HG03460 (cell line): ENCODE measurements around the gene STAMBPL1.

Experiments used
- ATAC-seq: cut with Tn5 transposase; IDR thresholded peaks from one replicate; pipeline ENCODE4 v1.9.1; 2021; ENCODE audit not compliant: unreplicated experiment

Gene STAMBPL1

GRCh38 chr10:88890681-88891381, 10.8 kb downstream of the STAMBPL1 start:
- ATAC-seq, result no peak

DNA sequence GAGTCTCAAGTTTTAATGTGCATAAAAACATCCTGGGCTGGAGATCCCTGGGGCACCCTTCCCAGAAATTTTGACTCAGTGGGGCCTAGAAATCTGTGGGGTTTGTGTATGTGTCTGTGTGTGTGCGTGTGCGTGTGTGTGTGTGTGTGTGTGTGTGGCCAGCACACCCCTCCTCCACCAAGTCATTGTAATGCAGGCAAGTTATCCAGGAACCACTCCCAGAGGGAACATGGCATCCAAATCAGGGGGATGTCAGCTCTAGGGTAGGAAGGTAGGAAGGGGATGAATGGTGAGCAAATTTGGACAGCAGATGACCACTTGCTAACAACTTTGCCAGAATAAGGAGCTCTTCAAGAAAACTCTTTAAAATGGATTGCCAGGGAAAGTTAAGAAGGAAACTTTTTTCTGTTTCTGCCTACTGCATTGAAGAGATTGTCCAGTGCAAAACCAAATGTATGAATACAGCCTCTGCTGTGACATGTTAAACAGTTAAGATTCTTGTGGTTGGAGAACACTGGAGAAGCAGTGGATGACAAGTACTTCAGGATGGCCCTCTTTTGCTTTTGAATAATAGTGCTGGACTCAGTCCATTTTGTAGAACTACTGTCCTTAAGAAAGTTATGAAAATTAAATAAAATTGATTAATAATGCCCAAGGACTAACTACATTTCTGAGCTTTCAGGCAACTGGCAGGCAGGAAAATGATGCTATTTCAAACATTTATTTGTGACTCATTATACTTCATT, 12.3 kb downstream of the STAMBPL1 start:
- ATAC-seq, result no peak

DNA sequence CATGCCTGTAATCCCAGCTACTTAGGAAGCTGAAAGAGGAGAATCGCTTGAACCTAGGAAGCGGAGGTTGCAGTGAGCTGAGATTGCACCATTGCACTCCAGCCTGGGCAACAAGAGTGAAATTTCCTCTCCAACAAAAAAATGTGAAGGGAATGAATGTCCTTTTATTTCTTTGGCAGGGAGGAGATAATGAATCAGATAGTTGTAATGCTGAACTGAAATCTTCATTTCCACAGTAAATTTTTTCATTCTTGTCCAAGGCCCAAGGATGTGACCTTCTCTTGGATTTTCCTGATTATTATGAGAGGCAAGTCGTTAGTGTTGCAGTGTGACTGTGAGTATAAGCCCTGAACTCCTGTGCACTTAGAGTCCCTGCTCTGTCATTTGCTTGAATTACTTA, 13.6 kb downstream of the STAMBPL1 start:
- ATAC-seq, result no peak

GRCh38 chr10:88895250-88895649, 15.2 kb downstream of the STAMBPL1 start:
- ATAC-seq, result peak; percentile 57

DNA sequence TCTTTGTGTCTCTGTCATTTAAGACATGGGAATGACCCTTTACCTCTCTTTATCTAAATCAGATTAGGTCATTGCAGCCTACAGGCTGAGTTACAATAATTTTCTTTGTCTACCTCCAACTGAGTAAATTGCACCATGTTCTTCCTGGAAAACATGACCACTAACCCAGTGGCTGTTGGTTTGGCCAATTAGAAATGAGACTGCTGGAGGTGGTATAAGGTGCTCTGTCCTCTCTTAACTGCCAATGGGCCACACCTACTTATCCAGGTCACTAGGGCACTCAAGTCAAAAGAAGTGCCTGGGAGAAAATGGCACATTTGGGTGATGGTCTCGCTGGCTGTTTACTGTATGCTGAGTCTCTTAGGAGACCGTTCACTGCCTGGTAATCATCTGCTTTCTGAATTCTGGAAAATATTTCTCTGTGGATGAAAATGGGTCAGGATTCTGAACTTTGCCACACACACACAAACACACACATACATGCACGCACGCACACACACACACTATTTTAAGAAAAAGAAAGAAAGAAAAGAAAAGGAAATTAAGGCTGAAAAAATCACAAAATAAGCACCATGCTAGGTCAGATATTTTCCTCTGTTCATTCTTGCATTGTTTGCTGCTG, 16.4 kb downstream of the STAMBPL1 start:
- ATAC-seq, result no peak

DNA sequence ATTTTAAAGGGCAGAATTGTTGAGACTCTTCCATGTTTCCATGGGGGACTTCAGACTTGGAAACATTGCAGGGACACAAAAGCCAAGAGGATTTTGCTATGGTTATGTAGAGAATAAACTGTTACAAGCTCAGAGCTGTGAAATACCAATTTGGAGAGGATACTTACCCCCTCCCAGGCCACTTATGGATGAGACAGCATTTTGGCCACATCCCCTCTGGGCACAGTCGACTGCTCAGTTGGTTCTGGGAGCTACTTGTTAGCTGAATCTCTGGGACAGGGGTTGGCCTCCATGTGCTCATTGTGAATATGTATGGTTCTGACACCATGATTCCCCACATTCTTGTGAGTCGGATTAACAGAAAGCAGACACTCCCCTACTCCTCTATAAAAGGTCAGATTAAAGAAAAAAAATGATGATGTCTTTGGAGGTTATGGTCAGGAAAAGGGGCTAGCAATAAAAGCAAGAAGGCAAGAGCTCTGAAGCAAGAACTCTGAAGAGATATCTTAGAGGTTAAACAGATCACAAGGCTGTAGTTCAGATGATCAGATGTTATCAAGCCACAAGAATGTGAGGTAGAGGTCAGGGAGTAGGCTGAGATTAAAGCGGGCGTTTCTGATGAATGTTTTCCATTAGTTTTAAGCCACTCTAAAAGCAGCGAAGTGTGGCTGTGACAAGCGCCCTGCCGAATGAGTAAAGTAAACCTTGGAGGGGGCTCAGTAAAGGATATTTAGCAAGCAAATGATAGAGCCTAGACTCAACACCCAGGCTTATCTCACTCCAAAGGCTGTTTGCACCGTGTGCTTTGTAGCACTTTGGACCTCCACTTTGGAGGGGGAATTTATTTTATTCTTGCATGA, 17.2 kb downstream of the STAMBPL1 start:
- no peak for ATAC-seq

- ATAC-seq, result no peak
These were observed 18.7 kb downstream of the STAMBPL1 start for GRCh38 chr10:88898727-88899126.

DNA sequence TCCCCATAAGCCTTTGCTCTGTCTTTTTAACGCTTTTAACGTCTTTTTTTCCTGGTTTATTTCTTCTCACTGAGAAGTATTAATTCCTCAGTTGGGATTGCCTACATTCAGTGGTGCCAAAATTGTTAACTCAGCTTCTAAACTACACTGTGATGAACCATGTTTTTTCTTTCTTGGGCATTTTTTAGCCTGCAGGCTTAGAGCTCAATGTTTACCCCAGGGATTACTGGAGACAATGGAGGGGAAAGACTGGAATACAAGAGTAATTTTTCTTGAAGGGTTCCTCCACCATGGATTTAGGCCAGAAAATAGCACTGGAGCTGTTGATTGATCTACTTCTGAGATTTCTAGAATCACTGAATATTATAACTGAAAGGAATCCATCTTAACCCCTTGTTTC, 19.8 kb downstream of the STAMBPL1 start:
- ATAC-seq, result no peak

DNA sequence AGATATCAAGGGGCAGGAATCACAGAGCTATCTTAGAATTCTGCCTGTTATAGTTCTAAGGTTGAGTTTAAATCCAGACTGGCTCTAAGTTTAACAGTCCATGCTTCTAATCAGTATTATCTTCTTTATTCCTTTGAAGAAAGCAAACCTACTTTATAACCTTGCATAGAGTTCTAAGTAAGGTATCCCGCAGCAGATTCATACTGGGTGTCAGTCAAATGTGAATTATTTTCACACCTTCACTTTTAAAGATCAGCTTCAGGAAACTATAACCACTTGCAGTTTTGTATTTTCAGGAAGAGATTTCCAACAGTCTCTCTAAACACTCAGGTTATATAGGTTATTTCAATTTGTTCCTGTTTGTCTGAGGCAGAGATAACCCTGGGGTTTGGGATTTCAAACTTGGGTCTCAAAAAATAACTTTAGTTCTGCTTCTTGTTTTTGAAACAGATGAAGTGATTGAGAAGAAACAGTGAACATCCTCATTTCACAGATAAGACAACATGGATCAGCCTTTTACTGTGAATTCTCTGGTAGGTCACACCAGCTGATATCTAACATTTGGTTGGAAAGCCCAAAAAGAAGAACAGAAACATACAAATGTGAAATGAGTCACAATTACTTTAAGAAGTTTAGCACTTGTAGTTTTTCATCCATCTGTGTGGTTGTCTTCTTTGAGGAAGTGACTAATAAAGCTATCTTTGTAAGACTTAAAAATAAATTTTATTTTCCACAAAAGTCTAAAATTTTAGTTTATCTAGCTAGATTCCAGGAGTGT, 21.4 kb downstream of the STAMBPL1 start:
- peak; percentile 80 for ATAC-seq

- peak; percentile 40 for ATAC-seq
These were observed 22.1 kb downstream of the STAMBPL1 start for GRCh38 chr10:88901984-88902789.

GRCh38 chr10:88903715-88904114, 23.7 kb downstream of the STAMBPL1 start:
- ATAC-seq, result no peak

GRCh38 chr10:88906921-88907320, 26.9 kb downstream of the STAMBPL1 start:
- no peak for ATAC-seq

DNA sequence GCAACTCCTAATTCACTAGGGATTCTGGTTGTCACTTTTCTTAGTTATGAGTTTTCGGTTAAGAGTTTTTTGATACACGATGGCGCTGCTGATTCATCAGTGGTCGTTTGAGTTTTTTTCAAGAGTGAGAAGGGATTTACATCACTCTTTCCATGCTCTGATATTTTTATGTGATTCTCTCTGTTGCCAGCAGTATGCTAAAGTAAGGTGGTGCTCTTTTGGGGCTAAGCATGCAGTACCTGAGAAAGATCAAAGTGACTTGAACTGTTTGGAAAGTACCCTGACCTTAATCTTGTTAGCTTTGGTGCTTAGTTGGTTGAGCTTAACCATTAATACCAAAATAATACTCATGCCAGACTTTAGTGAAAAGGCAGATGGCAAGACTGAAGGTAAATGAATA, 28.1 kb downstream of the STAMBPL1 start:
- ATAC-seq, result no peak

DNA sequence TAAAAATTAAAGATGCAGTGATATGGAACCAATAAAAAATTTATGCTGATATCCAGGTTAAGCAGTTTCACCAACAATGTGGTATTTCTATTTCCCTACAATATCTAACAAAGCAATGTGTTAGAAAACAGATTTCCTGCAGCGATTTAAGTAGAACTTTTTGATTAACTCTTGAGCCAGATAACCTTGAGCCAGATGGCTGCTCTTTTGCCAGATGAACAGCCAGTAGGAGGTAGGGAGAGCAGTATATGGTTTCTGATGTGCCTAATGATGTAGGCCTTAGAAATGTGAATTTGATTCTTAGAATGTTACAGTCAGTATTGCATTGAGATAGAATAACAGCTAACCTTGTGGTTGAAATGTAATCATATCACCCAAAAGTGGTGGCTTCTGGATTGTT, 31.1 kb downstream of the STAMBPL1 start:
- ATAC-seq, result no peak

DNA sequence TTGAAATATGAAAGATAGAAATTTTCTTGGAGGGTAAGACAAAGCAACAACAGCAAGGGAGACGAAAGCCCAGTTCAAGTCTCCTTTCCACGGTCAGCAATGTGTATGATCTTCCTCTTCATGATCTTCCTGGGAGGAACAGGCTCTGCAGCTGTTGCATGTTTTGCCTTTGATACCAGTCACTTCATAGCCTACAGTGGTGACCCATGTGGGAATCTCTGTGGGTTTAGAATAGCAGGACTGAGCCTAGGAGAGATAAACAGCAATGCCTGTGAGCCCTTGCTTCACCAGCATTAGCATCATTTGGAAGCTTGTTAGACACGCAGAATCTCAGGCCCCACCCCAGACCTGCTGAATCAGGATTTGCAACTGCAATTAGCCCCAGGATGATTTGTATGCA, 31.8 kb downstream of the STAMBPL1 start:
- no peak for ATAC-seq

DNA sequence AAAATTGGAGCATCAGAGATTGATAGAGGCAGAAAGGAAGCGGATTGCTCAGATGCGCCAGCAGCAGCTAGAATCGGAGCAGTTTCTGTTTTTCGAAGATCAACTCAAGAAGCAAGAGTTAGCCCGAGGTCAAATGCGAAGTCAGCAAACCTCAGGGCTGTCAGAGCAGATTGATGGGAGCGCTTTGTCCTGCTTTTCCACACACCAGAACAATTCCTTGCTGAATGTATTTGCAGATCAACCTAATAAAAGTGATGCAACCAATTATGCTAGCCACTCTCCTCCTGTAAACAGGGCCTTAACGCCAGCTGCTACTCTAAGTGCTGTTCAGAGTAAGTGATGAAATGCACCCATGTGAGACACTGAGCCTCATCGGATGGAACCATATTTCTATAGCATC, 33.1 kb downstream of the STAMBPL1 start:
- ATAC-seq, result no peak

DNA sequence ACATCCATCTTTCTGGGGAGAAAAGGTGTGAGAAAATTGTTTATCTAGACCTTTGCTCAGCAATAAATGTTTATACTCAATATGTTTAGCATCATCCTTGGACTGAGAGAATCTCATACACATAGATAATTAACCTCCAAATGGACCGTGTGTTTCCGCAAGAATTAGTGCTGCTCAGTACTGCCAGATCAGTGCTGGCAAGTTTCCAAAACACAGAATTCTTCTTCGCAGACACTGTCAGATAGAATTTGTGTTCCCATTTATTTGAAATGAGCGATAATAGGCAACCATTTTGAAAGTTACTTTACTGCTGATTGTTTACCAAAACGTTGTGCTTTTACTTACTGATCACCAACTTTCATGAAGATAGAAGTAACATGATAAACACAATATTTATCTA, 33.7 kb downstream of the STAMBPL1 start:
- ATAC-seq, result no peak

- ATAC-seq, result no peak
These were observed 35.7 kb downstream of the STAMBPL1 start for GRCh38 chr10:88915781-88916180.

- ATAC-seq, result no peak
These were observed 36.2 kb downstream of the STAMBPL1 start for GRCh38 chr10:88916231-88916630.

DNA sequence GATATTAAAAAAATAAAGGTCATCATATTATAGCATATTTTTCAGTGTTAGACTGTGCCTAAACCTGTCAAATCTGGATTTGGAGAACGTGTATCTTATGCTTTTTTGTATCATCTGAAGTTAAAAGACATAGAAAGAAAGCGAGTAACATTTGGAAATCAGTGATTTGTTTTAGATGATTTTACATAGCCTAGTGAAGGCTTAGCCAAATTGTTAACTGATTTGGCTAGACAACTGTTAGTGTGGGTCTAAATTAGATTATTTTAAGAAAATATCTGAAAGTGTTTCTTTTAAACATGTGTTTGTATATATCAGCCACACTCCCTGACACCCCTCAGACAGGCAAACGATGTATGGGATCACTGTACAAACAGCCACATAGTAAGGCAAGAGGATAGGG, 36.9 kb downstream of the STAMBPL1 start:
- ATAC-seq, result no peak
